Measurements from ENCODE around the gene DYRK1B. TPM values are rescaled to one million over a fixed set of nuclear protein-coding genes. Genes with fewer than 3 reads are reported as not detected.

Gene DYRK1B
- total RNA-seq, 1 donor from 2014 or later: 90.7 TPM

- Mint-ChIP-seq H3K36me3 (ENCODE audit: insufficient read depth) (peaks cover 26% of the 10 kb centered on the region), H3K27me3 (no peaks in the 10 kb centered on the region), H3K27ac (peak overlapping the region; percentile 45), H3K9me3 (ENCODE audit: low read depth) (no peaks in the 10 kb centered on the region), H3K4me1 (ENCODE audit: low read depth) (peaks cover 20% of the 10 kb centered on the region), H3K4me3 (ENCODE audit: low read depth) (no peak overlapping the region)
- DNase-seq (ENCODE audit: low spot score, unreplicated experiment): no peak
- TF ChIP-seq, protein P1, sequence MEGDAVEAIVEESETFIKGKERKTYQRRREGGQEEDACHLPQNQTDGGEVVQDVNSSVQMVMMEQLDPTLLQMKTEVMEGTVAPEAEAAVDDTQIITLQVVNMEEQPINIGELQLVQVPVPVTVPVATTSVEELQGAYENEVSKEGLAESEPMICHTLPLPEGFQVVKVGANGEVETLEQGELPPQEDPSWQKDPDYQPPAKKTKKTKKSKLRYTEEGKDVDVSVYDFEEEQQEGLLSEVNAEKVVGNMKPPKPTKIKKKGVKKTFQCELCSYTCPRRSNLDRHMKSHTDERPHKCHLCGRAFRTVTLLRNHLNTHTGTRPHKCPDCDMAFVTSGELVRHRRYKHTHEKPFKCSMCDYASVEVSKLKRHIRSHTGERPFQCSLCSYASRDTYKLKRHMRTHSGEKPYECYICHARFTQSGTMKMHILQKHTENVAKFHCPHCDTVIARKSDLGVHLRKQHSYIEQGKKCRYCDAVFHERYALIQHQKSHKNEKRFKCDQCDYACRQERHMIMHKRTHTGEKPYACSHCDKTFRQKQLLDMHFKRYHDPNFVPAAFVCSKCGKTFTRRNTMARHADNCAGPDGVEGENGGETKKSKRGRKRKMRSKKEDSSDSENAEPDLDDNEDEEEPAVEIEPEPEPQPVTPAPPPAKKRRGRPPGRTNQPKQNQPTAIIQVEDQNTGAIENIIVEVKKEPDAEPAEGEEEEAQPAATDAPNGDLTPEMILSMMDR (IDR thresholded peaks at IDR 0.05; ENCODE audit: unreplicated experiment): no peak
Measured at GRCh38 chr19:39828015-39828653, 5.8 kb downstream of the DYRK1B start.

DNA sequence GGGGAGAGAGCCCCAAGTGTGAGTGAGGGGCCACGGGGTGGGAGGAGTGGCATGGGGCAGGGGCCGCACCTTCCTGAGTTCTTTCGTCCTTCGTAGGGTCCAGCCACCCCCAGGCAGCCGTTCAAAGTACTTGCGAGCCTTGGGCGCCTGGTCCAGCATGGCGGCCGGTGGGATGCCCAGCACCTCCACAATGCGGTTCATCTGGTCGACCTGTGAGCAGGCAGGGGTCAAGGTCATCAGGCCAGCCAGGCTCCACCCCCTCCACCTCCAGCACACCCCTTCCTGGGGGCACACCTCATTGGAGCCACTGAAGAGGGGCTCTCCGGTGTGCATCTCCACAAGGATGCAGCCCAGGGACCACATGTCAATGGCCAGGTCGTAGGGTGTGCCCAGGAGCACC is 6.7 kb downstream of the DYRK1B start:
- TF ChIP-seq, protein P1 (IDR thresholded peaks at IDR 0.05; ENCODE audit: unreplicated experiment): no peak
- Mint-ChIP-seq H3K27me3 (no peaks in the 10 kb centered on the region), H3K9me3 (ENCODE audit: low read depth) (no peaks in the 10 kb centered on the region), H3K36me3 (ENCODE audit: insufficient read depth) (peaks cover 24% of the 10 kb centered on the region), H3K27ac (no peak overlapping the region), H3K4me1 (ENCODE audit: low read depth) (peaks cover 12% of the 10 kb centered on the region), H3K4me3 (ENCODE audit: low read depth) (no peak overlapping the region)
- no peak for DNase-seq (ENCODE audit: low spot score, unreplicated experiment)

- H3K36me3 Mint-ChIP-seq (ENCODE audit: insufficient read depth): peaks cover 23% of the 10 kb centered on the region
- no peak for DNase-seq (ENCODE audit: low spot score, unreplicated experiment)
- no peaks in the 10 kb centered on the region for H3K9me3 Mint-ChIP-seq (ENCODE audit: low read depth)
- TF ChIP-seq, protein P1 (IDR thresholded peaks at IDR 0.05; ENCODE audit: unreplicated experiment): no peak
- H3K27ac Mint-ChIP-seq: peak overlapping the region; percentile 57
- H3K4me3 Mint-ChIP-seq (ENCODE audit: low read depth): no peak overlapping the region
- H3K27me3 Mint-ChIP-seq: no peaks in the 10 kb centered on the region
- peaks cover 7% of the 10 kb centered on the region for H3K4me1 Mint-ChIP-seq (ENCODE audit: low read depth)
Measured at GRCh38 chr19:39826311-39826945, 7.5 kb downstream of the DYRK1B start.

GRCh38 chr19:39825531-39826076 is 8.4 kb downstream of the DYRK1B start:
- peaks cover 16% of the 10 kb centered on the region for H3K36me3 Mint-ChIP-seq (ENCODE audit: insufficient read depth)
- no peak for DNase-seq (ENCODE audit: low spot score, unreplicated experiment)
- H3K4me3 Mint-ChIP-seq (ENCODE audit: low read depth): no peak overlapping the region
- no peaks in the 10 kb centered on the region for H3K9me3 Mint-ChIP-seq (ENCODE audit: low read depth)
- no peak overlapping the region for H3K27ac Mint-ChIP-seq
- no peaks in the 10 kb centered on the region for H3K27me3 Mint-ChIP-seq
- TF ChIP-seq, protein P1 (IDR thresholded peaks at IDR 0.05; ENCODE audit: unreplicated experiment): no peak
- H3K4me1 Mint-ChIP-seq (ENCODE audit: low read depth): peaks cover 5% of the 10 kb centered on the region

DNA sequence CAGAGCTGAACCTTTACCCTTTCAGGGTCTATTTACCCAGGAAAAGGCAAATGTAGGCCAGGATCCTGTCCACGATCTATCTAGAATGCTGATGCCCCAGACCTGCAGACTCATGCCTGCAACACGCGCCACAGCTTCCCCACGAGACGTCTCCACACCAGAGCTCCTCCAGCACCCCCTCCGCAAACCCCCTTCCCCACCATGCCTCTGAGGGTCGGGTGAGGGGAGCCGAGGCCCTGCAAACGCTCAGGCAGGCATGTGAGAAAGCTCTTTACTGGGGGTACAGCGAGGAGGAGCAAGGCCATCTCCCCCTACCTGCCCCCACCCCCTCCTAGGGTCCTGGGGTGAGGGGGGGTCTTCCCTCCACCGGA is 8.9 kb downstream of the DYRK1B start:
- no peaks in the 10 kb centered on the region for H3K9me3 Mint-ChIP-seq (ENCODE audit: low read depth)
- DNase-seq (ENCODE audit: low spot score, unreplicated experiment): no peak
- H3K36me3 Mint-ChIP-seq (ENCODE audit: insufficient read depth): peaks cover 13% of the 10 kb centered on the region
- no peaks in the 10 kb centered on the region for H3K27me3 Mint-ChIP-seq
- TF ChIP-seq, protein P1 (IDR thresholded peaks at IDR 0.05; ENCODE audit: unreplicated experiment): no peak
- H3K4me3 Mint-ChIP-seq (ENCODE audit: low read depth): no peak overlapping the region
- no peak overlapping the region for H3K27ac Mint-ChIP-seq
- peaks cover 5% of the 10 kb centered on the region for H3K4me1 Mint-ChIP-seq (ENCODE audit: low read depth)
